Ecto neural progenitor cell (in vitro differentiated cells): Measurements from ENCODE around the gene MSANTD2.

Experiments
- DNase-seq: peaks from one replicate; pipeline ENCODE4 v3.0.0-alpha.2; 2018; ENCODE audit warnings: low spot score

Gene MSANTD2

DNA sequence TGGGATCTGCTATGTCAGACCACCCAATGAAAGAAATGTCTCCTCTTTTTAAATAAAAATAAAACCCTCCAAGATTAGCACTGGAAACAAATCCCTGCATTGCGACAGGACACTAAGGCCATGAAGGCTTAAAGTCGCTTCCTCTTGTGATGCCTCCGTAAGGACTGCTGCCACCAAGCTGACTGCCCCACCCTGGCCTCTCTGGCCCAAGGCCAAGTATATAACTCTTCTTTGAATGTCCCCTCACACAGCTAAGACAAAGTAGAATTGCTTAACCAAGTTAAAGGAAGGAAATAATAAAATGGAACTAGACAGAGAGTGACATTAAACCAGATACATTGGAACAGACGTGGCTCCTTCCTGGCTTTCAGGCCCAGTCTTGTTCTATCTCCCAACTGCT is 68.0 kb downstream of the MSANTD2 start:
- no peak for DNase-seq

DNA sequence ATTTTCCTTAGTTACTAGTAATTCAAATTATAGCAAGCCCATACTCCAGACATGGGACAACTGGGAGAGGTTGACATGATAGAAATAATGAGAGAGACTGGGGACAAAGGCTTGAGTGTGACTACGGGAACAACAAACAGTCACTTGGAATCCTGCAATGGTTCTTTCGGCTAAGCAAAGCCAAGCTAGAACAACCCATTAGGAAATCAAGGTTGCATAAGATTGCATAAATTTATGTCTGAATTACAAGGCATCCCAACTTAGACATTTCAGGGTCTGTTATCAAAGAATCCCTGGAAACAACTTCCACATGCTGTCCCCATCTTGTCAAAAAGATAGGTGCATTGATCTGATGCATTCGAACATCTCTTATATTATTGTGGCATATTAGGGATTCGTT is 70.6 kb downstream of the MSANTD2 start:
- DNase-seq = no peak

GRCh38 chr11:124728134-124728533 is 72.1 kb downstream of the MSANTD2 start:
- no peak for DNase-seq

GRCh38 chr11:124727474-124727873 is 72.7 kb downstream of the MSANTD2 start:
- no peak for DNase-seq

DNA sequence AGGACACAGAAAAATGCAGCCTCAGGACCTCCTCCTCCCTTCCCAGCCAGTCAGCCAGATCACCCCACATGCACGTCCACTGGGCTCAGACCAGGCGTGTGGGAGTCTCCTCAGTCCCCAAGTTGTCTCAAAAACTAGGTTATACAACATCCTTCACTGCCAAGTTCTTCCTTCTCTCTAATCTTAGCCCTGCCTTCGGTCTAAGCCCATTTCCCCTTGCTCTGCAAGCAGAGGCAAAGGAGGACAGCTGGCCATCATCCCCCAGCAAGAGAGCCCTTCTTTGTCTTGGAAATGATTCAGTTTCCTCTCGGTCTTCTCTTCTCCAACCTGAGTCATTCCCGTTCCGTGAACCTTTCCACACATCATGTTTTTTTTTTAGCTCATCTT is 74.5 kb downstream of the MSANTD2 start:
- no peak for DNase-seq

DNA sequence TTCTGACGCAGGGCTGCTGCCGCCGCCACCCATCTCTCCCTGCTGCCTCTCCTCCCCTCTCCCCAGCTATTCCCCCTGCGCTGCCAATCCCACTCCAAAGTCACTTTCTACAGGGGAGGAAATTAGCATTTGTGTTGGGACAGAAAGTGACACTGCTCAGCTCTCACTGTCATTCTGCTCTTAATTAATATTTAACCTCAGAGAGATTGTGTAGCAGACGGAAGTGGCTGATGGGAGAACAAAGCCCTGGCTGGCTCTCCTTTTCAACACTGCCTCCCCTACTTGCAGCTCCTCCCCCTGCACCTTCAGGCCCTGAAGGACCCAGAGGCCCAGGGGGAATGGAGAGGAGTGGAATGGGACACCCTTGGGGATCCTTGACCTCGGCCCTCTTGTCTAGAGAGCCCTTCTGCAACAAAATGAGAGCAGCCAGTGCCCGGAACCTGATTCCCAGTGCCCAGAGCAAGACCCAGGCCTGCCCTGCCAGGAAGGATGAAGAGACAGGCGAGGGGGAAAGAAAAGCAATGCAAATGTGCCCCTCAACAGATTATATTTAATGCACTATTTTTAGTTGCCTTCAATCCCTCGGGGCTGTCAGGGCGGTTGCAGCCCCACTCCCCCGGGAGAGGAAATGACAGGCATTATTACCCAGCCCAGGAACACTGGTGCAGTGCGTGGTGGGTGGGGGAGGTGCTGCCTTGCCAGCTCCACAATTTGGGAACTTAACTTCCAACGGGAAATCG is 75.1 kb downstream of the MSANTD2 start:
- no peak for DNase-seq

- DNase-seq = no peak
Measured at GRCh38 chr11:124722176-124722575, 78.0 kb downstream of the MSANTD2 start.

DNA sequence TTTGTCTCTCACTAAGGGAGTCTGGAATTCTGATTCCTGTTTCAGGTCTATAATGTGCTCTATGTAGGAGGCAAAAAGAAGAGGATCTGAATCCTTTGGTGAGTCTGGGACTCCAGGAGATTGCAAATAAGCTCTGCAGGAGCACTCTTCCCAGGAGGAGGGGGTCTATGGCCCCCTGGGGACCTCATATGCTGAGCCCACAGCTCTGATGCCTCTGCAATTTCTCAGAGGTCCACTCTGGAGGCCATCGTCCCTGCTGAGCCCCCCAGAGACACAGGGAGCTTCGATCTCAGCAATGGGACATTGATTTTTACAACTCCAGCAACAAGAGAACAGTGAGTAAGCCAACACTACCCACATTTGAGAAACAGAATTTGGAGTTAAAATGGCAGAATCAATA is 80.7 kb downstream of the MSANTD2 start:
- no peak for DNase-seq

DNA sequence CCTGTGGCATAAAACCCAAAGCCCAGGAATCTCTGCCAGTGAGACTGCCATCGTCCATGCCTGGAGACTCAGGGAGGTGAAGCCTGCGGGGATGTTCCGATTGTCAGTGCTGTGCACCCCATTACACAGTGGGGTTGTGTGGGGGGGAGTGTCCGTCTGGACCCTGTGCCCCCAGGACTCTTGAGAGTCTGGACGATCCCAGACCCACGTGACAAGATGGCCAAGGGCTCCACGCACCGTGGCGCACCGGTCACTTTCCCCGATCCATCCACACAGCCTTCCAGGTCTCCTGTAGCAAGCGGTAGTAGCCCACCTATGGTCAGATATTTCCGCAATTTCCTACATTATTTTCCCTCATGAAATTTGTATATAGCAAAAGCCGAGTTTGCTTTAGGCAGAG is 81.4 kb downstream of the MSANTD2 start:
- DNase-seq = no peak

- peak; percentile 67 for DNase-seq
Measured at GRCh38 chr11:124717786-124718651, 82.2 kb downstream of the MSANTD2 start.

DNA sequence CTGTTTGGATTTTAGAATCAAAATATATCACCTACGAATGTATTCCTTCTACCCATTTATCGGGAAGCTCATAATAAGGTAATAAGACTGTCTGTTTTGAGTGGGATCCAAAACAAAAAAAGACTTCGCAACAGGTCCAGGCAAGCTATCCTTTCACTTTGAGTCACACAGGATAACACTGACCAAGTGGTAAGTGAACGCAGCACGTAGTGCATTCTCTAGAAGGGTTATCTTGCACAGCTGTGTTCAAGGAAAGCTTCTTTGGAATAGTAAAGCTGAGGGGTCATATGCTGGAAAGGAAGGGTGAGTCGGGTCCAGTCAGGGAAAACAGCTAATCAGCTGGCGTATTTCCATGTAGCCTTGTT is 82.8 kb downstream of the MSANTD2 start:
- DNase-seq = no peak

DNA sequence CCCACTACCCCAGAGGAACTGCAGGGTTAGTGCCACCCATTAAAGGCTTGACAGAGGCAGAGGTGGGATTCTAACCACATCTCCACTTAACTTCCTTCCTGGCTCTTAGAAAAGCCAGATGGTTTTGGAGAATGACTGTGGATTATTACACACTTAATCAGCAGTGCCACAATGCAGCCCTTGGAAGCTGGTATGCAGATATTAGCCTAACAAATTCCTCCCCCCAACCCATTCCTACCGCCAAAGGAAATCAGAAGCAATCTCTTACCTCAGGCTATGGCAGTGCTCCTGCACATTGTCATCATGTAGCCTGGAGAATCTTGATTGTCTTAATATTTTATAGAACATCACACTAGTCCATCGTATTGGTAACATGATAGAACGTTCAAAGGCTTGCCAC is 83.6 kb downstream of the MSANTD2 start:
- DNase-seq = no peak
